ENCODE data around the gene MARCHF4. TPM values are rescaled to one million over a fixed set of nuclear protein-coding genes. Genes with fewer than 3 reads are reported as not detected.
"Not testable (repeated sequence)": the region's sequence is repeated elsewhere in the genome, so short reads cannot be mapped to it uniquely, and the experiment has no call there.

MARCHF4 gene
- total and polyA plus RNA-seq, 4 donors = 4.0 to 40.1 (median 23.1) TPM

DNA sequence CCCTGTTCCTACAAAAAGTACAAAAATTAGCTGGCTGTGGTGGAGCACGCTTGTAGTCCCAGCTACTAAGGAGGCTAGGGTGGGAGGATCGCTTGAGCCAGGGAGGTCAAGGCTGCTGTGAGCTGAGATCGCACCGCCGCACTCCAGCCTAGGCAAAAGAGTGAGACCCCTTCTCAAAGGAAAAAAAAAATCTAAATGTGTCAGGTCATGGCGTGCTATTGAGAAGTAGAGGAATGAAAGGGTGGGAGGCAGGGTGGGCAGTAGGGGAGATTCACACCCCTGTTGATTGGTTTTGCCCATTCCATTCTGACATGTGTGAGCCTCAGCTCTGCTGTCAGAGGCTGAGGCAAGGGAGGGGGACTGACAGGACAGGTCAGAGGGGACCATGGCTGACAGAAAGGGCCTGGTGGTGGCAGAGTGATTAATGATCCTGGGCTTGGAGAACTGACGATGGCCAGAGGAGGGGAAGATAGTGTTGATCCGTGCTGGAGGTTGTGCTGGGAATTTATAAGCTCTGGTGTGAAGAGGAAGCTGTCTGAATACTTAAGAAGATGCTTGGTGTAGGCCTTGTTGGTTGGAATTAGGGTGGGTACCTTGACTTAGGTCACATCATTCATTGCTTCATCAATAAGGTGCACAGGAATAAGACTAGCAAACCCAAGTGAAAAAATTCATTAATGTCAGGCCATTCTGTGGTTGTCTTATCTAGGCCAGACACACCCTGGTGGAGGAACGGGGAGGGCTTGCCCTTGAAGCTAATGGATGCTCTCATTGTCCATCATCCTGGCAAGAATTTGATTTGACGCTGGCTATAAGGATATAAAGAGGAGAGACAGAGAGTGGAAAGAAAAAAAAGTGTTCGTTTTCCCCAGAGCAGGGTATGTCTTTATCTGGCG is 20.9 kb upstream of the MARCHF4 start:
- H3K4me1 ChIP-seq (ENCODE audit: control insufficient read depth, insufficient read depth, low read length) = no peaks in the 10 kb centered on the region
- 83% methylated on average over 12 of the region's 12 CpGs for WGBS (ENCODE audit: insufficient coverage)
- no peak for DNase-seq (ENCODE audit: low read depth in 4 of 6, low spot score in 6 of 6)
- no peak overlapping the region for H3K4me3 ChIP-seq (ENCODE audit: low read depth, low read length)
- no peak overlapping the region for H3K27ac ChIP-seq (ENCODE audit: low read depth, low read length)
- H3K27me3 ChIP-seq (ENCODE audit: control insufficient read depth, insufficient read depth, low read length) = no peaks in the 10 kb centered on the region
- no peaks in the 10 kb centered on the region for H3K36me3 ChIP-seq (ENCODE audit: control insufficient read depth, insufficient read depth, low read length)
- no peaks in the 10 kb centered on the region for H3K9me3 ChIP-seq (ENCODE audit: control insufficient read depth, insufficient read depth, low read length)

DNA sequence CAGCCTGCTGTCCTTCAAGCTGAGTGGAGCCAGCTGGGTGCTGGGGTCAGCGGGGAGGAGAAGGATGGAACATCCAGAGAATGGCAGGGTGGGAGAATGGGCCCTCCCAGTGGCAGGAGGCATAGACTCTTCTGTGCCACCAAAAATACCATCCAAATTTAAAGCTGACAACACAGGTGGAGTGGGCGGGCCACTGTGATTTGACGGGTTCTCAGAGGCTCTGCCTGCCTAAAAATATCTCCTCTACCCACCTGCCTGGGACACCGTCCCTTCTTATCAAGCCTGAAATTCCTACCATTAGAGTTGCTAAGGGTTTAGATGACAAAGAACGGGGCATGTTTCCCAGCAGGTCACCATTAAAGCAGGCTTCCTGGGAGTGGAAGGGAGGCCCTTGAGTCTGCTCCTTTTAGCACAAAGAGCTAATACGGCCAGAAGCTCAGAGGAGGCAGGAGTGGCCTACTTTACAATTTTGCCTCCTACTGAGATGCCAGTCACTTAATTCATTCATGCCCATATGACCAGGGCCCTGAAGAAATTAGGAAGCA is 19.8 kb upstream of the MARCHF4 start:
- Histone ChIP-seq H3K4me3 (ENCODE audit: low read depth, low read length) (no peak overlapping the region), H3K27ac (ENCODE audit: low read depth, low read length) (no peak overlapping the region), H3K9me3 (ENCODE audit: control insufficient read depth, insufficient read depth, low read length) (no peaks in the 10 kb centered on the region), H3K27me3 (ENCODE audit: control insufficient read depth, insufficient read depth, low read length) (no peaks in the 10 kb centered on the region), H3K36me3 (ENCODE audit: control insufficient read depth, insufficient read depth, low read length) (no peaks in the 10 kb centered on the region), H3K4me1 (ENCODE audit: control insufficient read depth, insufficient read depth, low read length) (no peaks in the 10 kb centered on the region)
- WGBS (ENCODE audit: insufficient coverage) = 17% methylated on average over 1 of the region's 6 CpGs
- no peak for DNase-seq (ENCODE audit: low read depth in 4 of 6, low spot score in 6 of 6)

DNA sequence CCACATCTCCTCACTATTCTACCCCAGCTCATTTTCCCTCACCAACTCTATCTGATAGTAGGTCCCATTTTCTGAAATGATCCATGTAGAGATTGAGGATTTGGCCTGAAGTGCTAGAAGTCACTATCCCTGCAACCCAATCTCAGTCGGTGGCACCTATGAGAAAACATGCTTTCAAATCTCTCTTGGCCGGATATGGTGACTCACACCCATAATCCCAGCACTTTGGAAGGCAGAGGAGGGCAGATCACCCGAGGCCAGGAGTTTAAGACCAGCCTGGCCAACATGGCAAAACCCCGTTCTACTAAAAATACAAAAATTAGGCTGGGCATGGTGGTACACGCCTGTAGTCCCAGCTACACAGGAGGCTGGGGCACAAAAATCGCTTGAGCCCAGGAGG is 19.1 kb upstream of the MARCHF4 start:
- Histone ChIP-seq H3K9me3 (ENCODE audit: control insufficient read depth, insufficient read depth, low read length) (no peaks in the 10 kb centered on the region), H3K4me3 (ENCODE audit: low read depth, low read length) (no peak overlapping the region), H3K27me3 (ENCODE audit: control insufficient read depth, insufficient read depth, low read length) (no peaks in the 10 kb centered on the region), H3K27ac (ENCODE audit: low read depth, low read length) (no peak overlapping the region), H3K4me1 (ENCODE audit: control insufficient read depth, insufficient read depth, low read length) (no peaks in the 10 kb centered on the region), H3K36me3 (ENCODE audit: control insufficient read depth, insufficient read depth, low read length) (no peaks in the 10 kb centered on the region)
- 94% methylated on average over 3 of the region's 6 CpGs for WGBS (ENCODE audit: insufficient coverage)
- DNase-seq (ENCODE audit: low read depth in 4 of 6, low spot score in 6 of 6) = no peak

DNA sequence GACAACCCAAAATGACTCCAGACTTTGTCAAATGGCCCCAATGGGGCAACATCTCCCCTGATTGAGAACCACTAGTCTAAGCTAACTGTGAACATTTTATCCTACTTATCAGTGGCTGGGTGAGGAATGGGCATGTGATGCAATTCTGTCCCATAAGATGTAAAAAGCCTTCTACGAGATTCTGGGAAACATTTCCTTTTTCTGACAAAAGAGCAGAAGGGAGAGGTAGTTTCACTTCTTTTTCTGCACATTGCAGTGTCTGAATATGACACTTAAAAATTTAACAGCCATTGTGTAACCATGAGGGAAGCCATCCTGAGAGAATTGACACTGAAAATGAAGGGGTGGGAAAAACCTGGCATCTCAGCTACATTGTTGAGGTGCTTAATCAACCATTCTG is 17.3 kb upstream of the MARCHF4 start:
- no peaks in the 10 kb centered on the region for H3K4me1 ChIP-seq (ENCODE audit: control insufficient read depth, insufficient read depth, low read length)
- no peaks in the 10 kb centered on the region for H3K27me3 ChIP-seq (ENCODE audit: control insufficient read depth, insufficient read depth, low read length)
- no peak for DNase-seq (ENCODE audit: low read depth in 4 of 6, low spot score in 6 of 6)
- no peak overlapping the region for H3K27ac ChIP-seq (ENCODE audit: low read depth, low read length)
- no peak overlapping the region for H3K4me3 ChIP-seq (ENCODE audit: low read depth, low read length)
- WGBS (ENCODE audit: insufficient coverage) = no CpG with 5 or more reads among the region's 1 CpG
- no peaks in the 10 kb centered on the region for H3K36me3 ChIP-seq (ENCODE audit: control insufficient read depth, insufficient read depth, low read length)
- no peaks in the 10 kb centered on the region for H3K9me3 ChIP-seq (ENCODE audit: control insufficient read depth, insufficient read depth, low read length)

DNA sequence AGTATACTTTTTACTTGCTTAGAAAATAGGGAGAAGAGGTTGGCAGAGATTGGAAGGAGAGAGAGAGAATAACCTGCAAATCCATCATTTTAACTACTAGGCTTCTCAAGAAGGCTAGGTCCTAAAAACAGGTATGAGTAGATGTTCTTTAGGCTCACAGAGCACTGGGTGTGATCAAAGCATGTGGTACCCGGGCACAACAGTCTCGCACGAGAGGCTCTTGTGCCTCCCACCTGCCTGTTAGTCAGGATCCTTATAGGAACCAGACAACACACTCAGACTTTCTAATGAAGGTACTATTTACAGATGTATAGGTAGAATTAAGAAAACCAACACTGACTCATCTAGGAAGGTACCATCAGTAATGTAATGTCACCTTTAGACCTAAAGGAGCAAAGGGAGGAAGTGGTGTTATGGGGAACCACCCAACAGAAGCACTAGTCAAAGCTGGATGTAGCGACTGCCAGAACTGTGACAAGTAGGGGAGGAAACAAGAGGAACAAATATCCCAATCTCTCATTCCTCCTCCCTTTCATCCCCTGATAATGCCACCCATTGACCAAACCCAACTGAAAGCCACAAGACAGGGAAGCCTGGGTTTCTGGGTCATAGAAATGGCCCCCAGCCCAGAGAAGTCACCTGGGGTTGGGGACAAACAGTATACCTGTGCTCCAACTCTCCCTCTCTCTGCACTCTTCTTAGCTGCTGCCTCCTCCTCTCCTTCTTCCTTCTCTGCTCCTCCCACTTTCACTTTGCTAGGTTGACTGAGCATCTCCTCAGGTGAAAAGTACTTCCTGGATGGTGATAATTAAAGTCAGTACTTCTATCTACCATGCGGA is 16.0 kb upstream of the MARCHF4 start:
- WGBS (ENCODE audit: insufficient coverage) = no CpG with 5 or more reads among the region's 5 CpGs

DNA sequence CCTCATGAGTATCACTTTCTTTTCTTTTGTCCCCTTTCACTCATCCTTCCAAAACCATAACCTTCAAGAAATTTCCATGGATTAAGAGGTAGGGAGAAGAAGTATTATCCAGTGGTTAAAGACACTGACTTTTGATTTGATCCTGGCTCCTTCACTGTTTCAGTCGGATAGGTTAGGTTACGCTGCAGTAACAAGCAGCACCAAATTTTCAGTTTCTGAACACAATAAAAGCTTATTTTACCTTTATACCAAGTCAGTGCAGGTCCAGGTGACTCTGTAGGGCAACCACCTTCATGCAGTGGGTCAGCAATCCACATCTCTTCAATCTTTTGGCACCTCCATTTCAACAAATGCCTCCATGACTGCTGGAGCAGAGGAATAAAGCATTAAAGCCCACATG is 15.0 kb upstream of the MARCHF4 start:
- Histone ChIP-seq H3K4me1 (ENCODE audit: control insufficient read depth, insufficient read depth, low read length) (no peaks in the 10 kb centered on the region), H3K27me3 (ENCODE audit: control insufficient read depth, insufficient read depth, low read length) (no peaks in the 10 kb centered on the region), H3K9me3 (ENCODE audit: control insufficient read depth, insufficient read depth, low read length) (no peaks in the 10 kb centered on the region), H3K4me3 (ENCODE audit: low read depth, low read length) (no peak overlapping the region), H3K36me3 (ENCODE audit: control insufficient read depth, insufficient read depth, low read length) (no peaks in the 10 kb centered on the region), H3K27ac (ENCODE audit: low read depth, low read length) (no peak overlapping the region)
- 95% methylated on average over 2 of the region's 2 CpGs for WGBS (ENCODE audit: insufficient coverage)
- DNase-seq (ENCODE audit: low read depth in 4 of 6, low spot score in 6 of 6) = no peak

More for the DNA sequence above, 16.0 kb upstream of the MARCHF4 start:
- no peaks in the 10 kb centered on the region for H3K4me1 ChIP-seq (ENCODE audit: control insufficient read depth, insufficient read depth, low read length)
- no peaks in the 10 kb centered on the region for H3K27me3 ChIP-seq (ENCODE audit: control insufficient read depth, insufficient read depth, low read length)
- H3K4me3 ChIP-seq (ENCODE audit: low read depth, low read length) = no peak overlapping the region
- DNase-seq (ENCODE audit: low read depth in 4 of 6, low spot score in 6 of 6) = no peak
- H3K27ac ChIP-seq (ENCODE audit: low read depth, low read length) = no peak overlapping the region
- H3K9me3 ChIP-seq (ENCODE audit: control insufficient read depth, insufficient read depth, low read length) = no peaks in the 10 kb centered on the region
- H3K36me3 ChIP-seq (ENCODE audit: control insufficient read depth, insufficient read depth, low read length) = no peaks in the 10 kb centered on the region

DNA sequence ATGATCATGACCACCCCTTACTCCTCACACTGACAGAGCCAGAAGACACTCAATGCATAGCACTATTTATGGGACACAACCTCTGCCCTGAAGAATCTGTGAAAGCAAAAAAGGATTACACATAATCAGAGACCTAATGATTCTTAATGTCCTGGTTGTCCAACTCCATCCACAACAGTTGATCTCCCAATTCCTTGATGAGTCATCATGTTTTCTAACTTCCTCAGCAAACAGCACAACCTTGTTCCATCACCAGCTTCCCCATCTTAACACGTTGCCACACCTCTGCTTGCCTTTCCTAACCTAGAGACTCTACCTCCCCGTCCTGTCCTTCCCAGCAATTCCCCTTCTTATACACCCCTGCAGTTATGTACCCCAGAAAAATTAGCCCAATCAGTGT is 13.2 kb upstream of the MARCHF4 start:
- DNase-seq (ENCODE audit: low read depth in 4 of 6, low spot score in 6 of 6) = no peak
- Histone ChIP-seq H3K27ac (ENCODE audit: low read depth, low read length) (no peak overlapping the region), H3K36me3 (ENCODE audit: control insufficient read depth, insufficient read depth, low read length) (no peaks in the 10 kb centered on the region), H3K4me1 (ENCODE audit: control insufficient read depth, insufficient read depth, low read length) (no peaks in the 10 kb centered on the region), H3K4me3 (ENCODE audit: low read depth, low read length) (no peak overlapping the region), H3K9me3 (ENCODE audit: control insufficient read depth, insufficient read depth, low read length) (no peaks in the 10 kb centered on the region), H3K27me3 (ENCODE audit: control insufficient read depth, insufficient read depth, low read length) (no peaks in the 10 kb centered on the region)
- WGBS (ENCODE audit: insufficient coverage) = 57% methylated on average over 1 of the region's 2 CpGs

DNA sequence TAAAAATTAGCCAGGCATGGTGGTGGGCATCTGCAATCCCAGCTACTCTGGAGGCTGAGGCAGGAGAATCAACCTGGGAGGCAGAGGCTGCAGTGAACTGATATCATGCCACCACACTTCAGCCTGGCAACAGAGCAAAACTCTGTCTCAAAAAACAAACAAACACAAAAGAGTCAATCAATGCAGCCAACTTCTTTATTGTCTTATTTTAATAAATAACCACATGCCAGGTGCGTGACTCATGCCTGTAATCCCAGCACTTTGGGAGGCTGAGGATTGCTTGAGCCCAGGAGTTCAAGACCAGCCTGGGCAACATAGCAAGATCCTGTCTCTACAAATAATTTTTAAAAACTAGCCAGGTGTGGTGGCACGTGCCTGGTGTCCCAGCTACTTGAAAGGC is 12.1 kb upstream of the MARCHF4 start:
- WGBS (ENCODE audit: insufficient coverage) = 93% methylated on average over 2 of the region's 2 CpGs
- not testable (repeated sequence) for DNase-seq (ENCODE audit: low read depth in 4 of 6, low spot score in 6 of 6); H3K36me3 ChIP-seq (ENCODE audit: control insufficient read depth, insufficient read depth, low read length); H3K4me1 ChIP-seq (ENCODE audit: control insufficient read depth, insufficient read depth, low read length); H3K4me3 ChIP-seq (ENCODE audit: low read depth, low read length); H3K27me3 ChIP-seq (ENCODE audit: control insufficient read depth, insufficient read depth, low read length); H3K9me3 ChIP-seq (ENCODE audit: control insufficient read depth, insufficient read depth, low read length); H3K27ac ChIP-seq (ENCODE audit: low read depth, low read length)

DNA sequence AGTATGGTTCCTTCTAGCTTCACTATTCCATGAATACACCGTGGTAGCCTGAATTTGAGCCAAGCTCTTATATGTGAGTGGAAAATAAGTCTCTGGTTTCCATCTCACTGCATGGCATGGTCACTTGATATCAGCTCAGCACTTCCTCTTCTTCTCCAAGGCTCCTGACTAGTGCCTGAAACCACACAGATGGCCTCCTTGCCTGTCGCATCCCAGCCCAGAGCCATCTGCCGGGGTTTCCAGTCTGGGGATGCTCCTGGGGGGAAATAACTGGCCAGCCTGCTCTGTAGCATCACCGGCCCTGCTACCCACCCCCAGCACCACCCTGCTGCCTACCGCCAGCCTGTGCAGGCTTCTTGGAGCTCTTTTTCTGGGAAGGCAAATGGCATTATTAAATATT is 7.7 kb upstream of the MARCHF4 start:
- peaks cover 3% of the 10 kb centered on the region for H3K4me1 ChIP-seq (ENCODE audit: control insufficient read depth, insufficient read depth, low read length)
- H3K4me3 ChIP-seq (ENCODE audit: low read depth, low read length) = no peak overlapping the region
- DNase-seq (ENCODE audit: low read depth in 4 of 6, low spot score in 6 of 6) = no peak
- H3K9me3 ChIP-seq (ENCODE audit: control insufficient read depth, insufficient read depth, low read length) = no peaks in the 10 kb centered on the region
- no peak overlapping the region for H3K27ac ChIP-seq (ENCODE audit: low read depth, low read length)
- WGBS (ENCODE audit: insufficient coverage) = 75% methylated on average over 2 of the region's 5 CpGs
- H3K27me3 ChIP-seq (ENCODE audit: control insufficient read depth, insufficient read depth, low read length) = no peaks in the 10 kb centered on the region
- no peaks in the 10 kb centered on the region for H3K36me3 ChIP-seq (ENCODE audit: control insufficient read depth, insufficient read depth, low read length)
